Right atrium auricular region (tissue), 2 donors: ENCODE measurements around the gene IZUMO1. TPM values are rescaled to one million over a fixed set of nuclear protein-coding genes. Genes with fewer than 3 reads are reported as not detected.

Source experiments
- DNase-seq: peaks from one replicate; pipeline ENCODE4 v3.0.0-alpha.2; 2019; ENCODE audit warnings: low spot score
- H3K27ac ChIP-seq, 2 donors: fragments of 200-600 bp; sonication (generic); 1 replicate in 1 of 2; 2 replicates in 1 of 2; pipeline ENCODE4 v1.5.1; 2016 to 2019
- H3K27me3 ChIP-seq, 2 donors: fragments of 200-600 bp; sonication (generic); one replicate each; pipeline versions ENCODE4 v1.5.1 to v1.6.0; 2017 to 2019
- H3K36me3 ChIP-seq: fragments of 200-600 bp; sonication (generic); one replicate; pipeline ENCODE4 v1.5.1; 2016
- H3K4me1 ChIP-seq, 2 donors: fragments of 200-600 bp; sonication (generic); one replicate each; pipeline versions ENCODE4 v1.5.1 to v1.6.0; 2017 to 2019
- H3K4me3 ChIP-seq, 2 donors: fragments of 200-600 bp; sonication (generic); 1 replicate in 1 of 2; 2 replicates in 1 of 2; pipeline ENCODE4 v1.5.1; 2017 to 2019; ENCODE audit warnings: mild to moderate bottlenecking in 1 of 2, moderate library complexity in 1 of 2
- H3K9me3 ChIP-seq, 2 donors: fragments of 200-600 bp; sonication (generic); one replicate each; pipeline ENCODE4 v1.5.1; 2019
- total RNA-seq, 2 donors: library from RNA; depleted of rRNA; stranded (reverse); fragments of >200 nt; gene quantifications; one replicate each; pipeline ENCODE4 v1.1.0, GENCODE V29; 2016
- TF ChIP-seq, protein P1 (sequence below), 2 donors: fragments of 200-600 bp; sonication (generic); IDR thresholded peaks; one replicate each; pipeline ENCODE4 v1.5.1; 2019; ENCODE audit warnings: antibody characterized with exemption in 2 of 2

The IZUMO1 gene
- total RNA-seq, 2 donors from 2014 or later = not detected

- TF ChIP-seq, protein P1, sequence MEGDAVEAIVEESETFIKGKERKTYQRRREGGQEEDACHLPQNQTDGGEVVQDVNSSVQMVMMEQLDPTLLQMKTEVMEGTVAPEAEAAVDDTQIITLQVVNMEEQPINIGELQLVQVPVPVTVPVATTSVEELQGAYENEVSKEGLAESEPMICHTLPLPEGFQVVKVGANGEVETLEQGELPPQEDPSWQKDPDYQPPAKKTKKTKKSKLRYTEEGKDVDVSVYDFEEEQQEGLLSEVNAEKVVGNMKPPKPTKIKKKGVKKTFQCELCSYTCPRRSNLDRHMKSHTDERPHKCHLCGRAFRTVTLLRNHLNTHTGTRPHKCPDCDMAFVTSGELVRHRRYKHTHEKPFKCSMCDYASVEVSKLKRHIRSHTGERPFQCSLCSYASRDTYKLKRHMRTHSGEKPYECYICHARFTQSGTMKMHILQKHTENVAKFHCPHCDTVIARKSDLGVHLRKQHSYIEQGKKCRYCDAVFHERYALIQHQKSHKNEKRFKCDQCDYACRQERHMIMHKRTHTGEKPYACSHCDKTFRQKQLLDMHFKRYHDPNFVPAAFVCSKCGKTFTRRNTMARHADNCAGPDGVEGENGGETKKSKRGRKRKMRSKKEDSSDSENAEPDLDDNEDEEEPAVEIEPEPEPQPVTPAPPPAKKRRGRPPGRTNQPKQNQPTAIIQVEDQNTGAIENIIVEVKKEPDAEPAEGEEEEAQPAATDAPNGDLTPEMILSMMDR (IDR thresholded peaks at IDR 0.05) = no peak
- no peak for DNase-seq
- Histone ChIP-seq H3K27ac (peak overlapping the region; percentile 60 to 79), H3K9me3 (no peaks in the 10 kb centered on the region), H3K4me1 (peaks cover 0 to 23% of the 10 kb centered on the region in 2 donors), H3K27me3 (no peaks in the 10 kb centered on the region), H3K36me3 (peaks cover 8% of the 10 kb centered on the region), H3K4me3 (no peak overlapping the region)
Measured at GRCh38 chr19:48726556-48726955, 20.2 kb downstream of the IZUMO1 start.

GRCh38 chr19:48724796-48725753, 21.6 kb downstream of the IZUMO1 start:
- H3K27ac ChIP-seq = peak overlapping the region; percentile 60 to 79
- H3K4me3 ChIP-seq = no peak overlapping the region
- no peaks in the 10 kb centered on the region for H3K27me3 ChIP-seq
- DNase-seq = peak; percentile 86
- peaks cover 8% of the 10 kb centered on the region for H3K36me3 ChIP-seq
- no peaks in the 10 kb centered on the region for H3K9me3 ChIP-seq
- TF ChIP-seq, protein P1 (IDR thresholded peaks at IDR 0.05) = no peak
- peaks cover 0 to 26% of the 10 kb centered on the region in 2 donors for H3K4me1 ChIP-seq

GRCh38 chr19:48722196-48722708, 24.5 kb downstream of the IZUMO1 start:
- Histone ChIP-seq H3K4me1 (peaks cover 0 to 52% of the 10 kb centered on the region in 2 donors), H3K9me3 (no peaks in the 10 kb centered on the region)

GRCh38 chr19:48720613-48721296, 26.0 kb downstream of the IZUMO1 start:
- H3K36me3 ChIP-seq = no peaks in the 10 kb centered on the region
- no peaks in the 10 kb centered on the region for H3K9me3 ChIP-seq

More at GRCh38 chr19:48722196-48722708, 24.5 kb downstream of the IZUMO1 start:
- no peak for DNase-seq
- peaks cover 8% of the 10 kb centered on the region for H3K36me3 ChIP-seq
- TF ChIP-seq, protein P1 (IDR thresholded peaks at IDR 0.05) = no peak
- no peak overlapping the region for H3K27ac ChIP-seq
- no peak overlapping the region for H3K4me3 ChIP-seq
- H3K27me3 ChIP-seq = no peaks in the 10 kb centered on the region

GRCh38 chr19:48720251-48720612, 26.5 kb downstream of the IZUMO1 start:
- Histone ChIP-seq H3K9me3 (no peaks in the 10 kb centered on the region), H3K27ac (peak overlapping the region; percentile 80 to 89), H3K4me1 (peaks cover 0 to 64% of the 10 kb centered on the region in 2 donors), H3K4me3 (peak overlapping the region; percentile 15 to 55), H3K27me3 (no peaks in the 10 kb centered on the region), H3K36me3 (no peaks in the 10 kb centered on the region)
- TF ChIP-seq, protein P1 (IDR thresholded peaks at IDR 0.05) = no peak
- DNase-seq = no peak

More at GRCh38 chr19:48720613-48721296, 26.0 kb downstream of the IZUMO1 start:
- TF ChIP-seq, protein P1 (IDR thresholded peaks at IDR 0.05) = no peak
- peak; percentile 99 for DNase-seq
- Histone ChIP-seq H3K4me1 (peaks cover 0 to 61% of the 10 kb centered on the region in 2 donors), H3K4me3 (peak overlapping the region; percentile 35 to 55), H3K27me3 (no peaks in the 10 kb centered on the region), H3K27ac (peak overlapping the region; percentile 80 to 89)
